ENCODE measurements around the gene CSAG1. TPM values are rescaled to one million over a fixed set of nuclear protein-coding genes. Genes with fewer than 3 reads are reported as not detected.
"Not testable (repeated sequence)": the region's sequence is repeated elsewhere in the genome, so short reads cannot be mapped to it uniquely, and the experiment has no call there.

The CSAG1 gene, protein sequence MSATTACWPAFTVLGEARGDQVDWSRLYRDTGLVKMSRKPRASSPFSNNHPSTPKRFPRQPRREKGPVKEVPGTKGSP
- not detected for total RNA-seq

GRCh38 chrX:152733261-152733975 lies at the start of gene CSAG1, which contains the start of gene MAGEA12:
TSS of gene CSAG1 (minus strand) at chrX:152733721. CDS start at chrX:152732460, 1,261 bp downstream.
TSS of gene MAGEA12 (plus strand) at chrX:152733757. CDS start at chrX:152736162, 2,405 bp downstream.
- H3K9me3 Mint-ChIP-seq = no peaks in the 10 kb centered on the region
- H3K4me1 Mint-ChIP-seq = no peaks in the 10 kb centered on the region
- no peak within 1 kb of the TSS for H3K4me3 Mint-ChIP-seq
- no peak for DNase-seq
- no peaks in the 10 kb centered on the region for H3K36me3 Mint-ChIP-seq
- H3K27me3 Mint-ChIP-seq = no peaks in the 10 kb centered on the region
- no peak within 1 kb of the TSS for H3K27ac Mint-ChIP-seq

DNA sequence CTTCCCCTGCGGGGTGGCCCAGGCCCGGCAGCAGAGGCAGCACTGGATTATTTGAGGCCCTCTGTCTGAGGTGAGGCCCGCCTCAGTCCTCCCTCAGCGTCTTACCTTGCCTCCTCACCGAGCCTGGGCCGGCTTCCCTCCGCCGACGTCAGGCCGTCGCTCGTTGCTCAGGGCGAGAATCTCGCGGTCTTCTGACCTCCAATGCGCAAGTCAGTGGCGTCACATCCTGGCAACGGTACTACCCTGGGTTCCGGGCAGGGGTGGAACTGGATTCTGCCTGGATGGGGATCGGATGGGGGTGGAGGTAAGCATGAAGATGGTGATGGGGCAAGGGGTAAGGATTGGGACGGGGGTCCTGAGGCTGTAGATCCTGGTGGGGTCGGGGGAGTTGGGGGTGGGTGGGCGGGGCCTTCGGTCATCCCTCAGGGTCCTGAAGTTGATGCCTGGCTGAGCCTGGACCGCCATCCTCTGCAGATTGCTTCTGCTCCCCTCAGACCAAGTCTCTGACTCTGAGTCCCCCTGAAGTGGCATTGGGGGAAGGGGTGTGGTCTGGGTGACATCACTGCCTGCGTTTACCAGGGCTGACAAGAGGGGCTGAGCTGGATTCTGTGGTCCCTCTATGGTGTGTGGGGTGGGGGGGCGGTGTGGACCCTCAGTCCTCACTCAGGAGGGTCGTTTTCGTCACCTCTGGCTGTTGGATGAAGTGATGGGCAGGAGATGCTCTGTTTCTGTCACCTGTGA lies 36.2 kb upstream of the CSAG1 start, which contains the start of gene MAGEA6:
MAGEA6 (minus strand) TSS at position 141 of the 741 bp plus-strand sequence. CDS start 2,039 bp downstream, outside the sequence.
- not testable (repeated sequence) for H3K4me1 Mint-ChIP-seq, H3K27me3 Mint-ChIP-seq, H3K4me3 Mint-ChIP-seq, H3K9me3 Mint-ChIP-seq, DNase-seq, H3K36me3 Mint-ChIP-seq, H3K27ac Mint-ChIP-seq

DNA sequence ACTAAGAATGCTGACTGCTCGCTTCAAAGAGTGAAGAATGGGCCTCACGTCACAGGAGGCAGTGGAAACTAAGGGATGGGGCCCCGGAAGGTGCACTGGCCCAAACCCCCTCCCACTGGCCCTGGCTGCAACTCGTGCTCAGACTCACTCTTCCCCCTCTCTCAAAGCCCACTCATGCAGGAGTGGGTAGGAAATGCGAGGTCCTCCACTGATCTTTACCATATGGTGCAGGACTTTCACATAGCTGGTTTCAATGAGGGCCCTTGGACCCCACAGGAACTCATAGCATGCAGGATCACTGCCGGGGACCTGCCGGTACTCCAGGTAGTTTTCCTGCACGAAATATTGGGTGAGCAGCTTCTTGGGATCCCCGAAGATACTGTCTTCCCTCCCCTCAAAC lies 33.0 kb upstream of the CSAG1 start:
- H3K4me3 Mint-ChIP-seq, H3K9me3 Mint-ChIP-seq, H3K36me3 Mint-ChIP-seq, H3K27ac Mint-ChIP-seq, DNase-seq, H3K4me1 Mint-ChIP-seq, H3K27me3 Mint-ChIP-seq: not testable (repeated sequence)

- not testable (repeated sequence) for H3K4me1 Mint-ChIP-seq, H3K27me3 Mint-ChIP-seq, H3K9me3 Mint-ChIP-seq, DNase-seq, H3K27ac Mint-ChIP-seq, H3K36me3 Mint-ChIP-seq, H3K4me3 Mint-ChIP-seq
Measured at GRCh38 chrX:152761582-152761981, 28.1 kb upstream of the CSAG1 start.

- DNase-seq, H3K27me3 Mint-ChIP-seq, H3K36me3 Mint-ChIP-seq, H3K9me3 Mint-ChIP-seq, H3K4me3 Mint-ChIP-seq, H3K4me1 Mint-ChIP-seq, H3K27ac Mint-ChIP-seq: not testable (repeated sequence)
Measured at GRCh38 chrX:152759544-152759943, 26.0 kb upstream of the CSAG1 start.

- not testable (repeated sequence) for DNase-seq, H3K4me1 Mint-ChIP-seq, H3K27me3 Mint-ChIP-seq
Measured at GRCh38 chrX:152758918-152759317, 25.4 kb upstream of the CSAG1 start, which contains the start of gene CSAG3. TSS of gene CSAG3 (plus strand) at chrX:152759218.

DNA sequence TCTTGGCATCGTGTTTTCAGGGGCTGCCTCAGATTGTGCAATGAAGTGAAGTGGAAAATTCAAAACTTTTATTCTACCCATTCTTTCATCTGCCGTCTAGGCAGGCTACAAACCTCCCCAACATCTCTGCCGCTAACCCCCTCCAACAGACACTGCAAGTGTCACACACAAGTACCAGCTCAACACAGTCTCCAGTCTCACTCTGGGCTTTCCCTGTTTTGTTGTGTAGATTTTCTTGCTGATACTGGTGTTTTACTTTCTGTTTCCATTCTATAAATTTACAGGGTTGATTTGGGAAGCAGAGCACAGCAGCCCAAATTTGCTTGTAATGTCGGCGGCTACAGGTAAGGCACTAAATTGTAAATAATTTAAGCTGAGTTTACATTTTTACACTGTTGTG lies 21.4 kb upstream of the CSAG1 start:
- not testable (repeated sequence) for H3K4me3 Mint-ChIP-seq, H3K36me3 Mint-ChIP-seq, H3K9me3 Mint-ChIP-seq, H3K27ac Mint-ChIP-seq, H3K4me1 Mint-ChIP-seq, H3K27me3 Mint-ChIP-seq, DNase-seq

More at GRCh38 chrX:152758918-152759317, 25.4 kb upstream of the CSAG1 start, which contains the start of gene CSAG3:
- H3K36me3 Mint-ChIP-seq, H3K9me3 Mint-ChIP-seq, H3K27ac Mint-ChIP-seq, H3K4me3 Mint-ChIP-seq: not testable (repeated sequence)

- not testable (repeated sequence) for H3K4me1 Mint-ChIP-seq
Measured at GRCh38 chrX:152753686-152754650, 20.4 kb upstream of the CSAG1 start, which contains the start of gene MAGEA2. TSS of gene MAGEA2 (minus strand) at chrX:152753842. CDS start at chrX:152751363, 2,479 bp downstream.

GRCh38 chrX:152738560-152738959 lies 5.0 kb upstream of the CSAG1 start:
- H3K27me3 Mint-ChIP-seq = no peaks in the 10 kb centered on the region
- no peaks in the 10 kb centered on the region for H3K4me1 Mint-ChIP-seq
- H3K27ac Mint-ChIP-seq = no peak overlapping the region
- no peak overlapping the region for H3K4me3 Mint-ChIP-seq
- H3K36me3 Mint-ChIP-seq = no peaks in the 10 kb centered on the region
- no peak for DNase-seq
- H3K9me3 Mint-ChIP-seq = no peaks in the 10 kb centered on the region

More at GRCh38 chrX:152753686-152754650, 20.4 kb upstream of the CSAG1 start, which contains the start of gene MAGEA2:
- DNase-seq, H3K9me3 Mint-ChIP-seq, H3K4me3 Mint-ChIP-seq, H3K27ac Mint-ChIP-seq, H3K36me3 Mint-ChIP-seq, H3K27me3 Mint-ChIP-seq: not testable (repeated sequence)

GRCh38 chrX:152736528-152736927 lies 3.0 kb upstream of the CSAG1 start:
- H3K27ac Mint-ChIP-seq, H3K4me1 Mint-ChIP-seq, H3K36me3 Mint-ChIP-seq, H3K9me3 Mint-ChIP-seq, DNase-seq, H3K4me3 Mint-ChIP-seq, H3K27me3 Mint-ChIP-seq: not testable (repeated sequence)

DNA sequence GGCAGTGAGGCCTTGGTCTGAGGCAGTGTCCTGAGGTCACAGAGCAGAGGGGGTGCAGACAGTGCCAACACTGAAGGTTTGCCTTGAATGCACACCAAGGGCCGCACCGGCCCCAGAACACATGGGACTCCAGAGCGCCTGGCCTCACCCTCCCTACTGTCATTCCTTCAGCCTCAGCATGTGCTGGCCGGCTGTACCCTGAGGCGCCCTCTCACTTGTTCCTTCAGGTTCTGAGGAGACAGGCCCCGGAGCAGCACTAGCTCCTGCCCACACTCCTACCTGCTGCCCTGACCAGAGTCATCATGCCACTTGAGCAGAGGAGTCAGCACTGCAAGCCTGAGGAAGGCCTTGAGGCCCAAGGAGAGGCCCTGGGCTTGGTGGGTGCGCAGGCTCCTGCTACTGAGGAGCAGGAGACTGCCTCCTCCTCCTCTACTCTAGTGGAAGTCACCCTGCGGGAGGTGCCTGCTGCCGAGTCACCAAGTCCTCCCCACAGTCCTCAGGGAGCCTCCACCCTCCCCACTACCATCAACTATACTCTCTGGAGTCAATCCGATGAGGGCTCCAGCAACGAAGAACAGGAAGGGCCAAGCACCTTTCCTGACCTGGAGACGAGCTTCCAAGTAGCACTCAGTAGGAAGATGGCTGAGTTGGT lies 2.5 kb upstream of the CSAG1 start:
- Mint-ChIP-seq H3K27ac (no peak overlapping the region), H3K4me1 (no peaks in the 10 kb centered on the region), H3K27me3 (no peaks in the 10 kb centered on the region), H3K36me3 (no peaks in the 10 kb centered on the region), H3K4me3 (no peak overlapping the region), H3K9me3 (no peaks in the 10 kb centered on the region)
- no peak for DNase-seq

DNA sequence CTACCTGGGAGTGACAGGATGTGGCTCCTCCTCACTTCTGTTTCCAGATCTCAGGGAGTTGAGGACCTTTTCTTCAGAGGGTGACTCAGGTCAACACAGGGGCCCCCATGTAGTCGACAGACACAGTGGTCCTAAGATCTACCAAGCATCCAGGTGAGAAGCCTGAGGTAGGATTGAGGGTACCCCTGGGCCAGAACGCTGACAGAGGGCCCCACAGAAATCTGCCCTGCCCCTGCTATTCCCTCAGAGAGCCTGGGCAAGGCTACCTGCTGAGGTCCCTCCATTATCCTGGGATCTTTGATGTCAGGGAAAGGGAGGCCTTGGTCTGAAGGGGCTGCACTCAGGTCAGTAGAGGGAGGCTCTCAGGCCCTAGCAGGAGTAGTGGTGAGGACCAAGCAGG lies 1.6 kb upstream of the CSAG1 start:
- Mint-ChIP-seq H3K27ac (no peak overlapping the region), H3K9me3 (no peaks in the 10 kb centered on the region), H3K4me1 (no peaks in the 10 kb centered on the region), H3K27me3 (no peaks in the 10 kb centered on the region), H3K4me3 (no peak overlapping the region), H3K36me3 (no peaks in the 10 kb centered on the region)
- no peak for DNase-seq

- H3K36me3 Mint-ChIP-seq, H3K27ac Mint-ChIP-seq, H3K27me3 Mint-ChIP-seq, H3K4me1 Mint-ChIP-seq, H3K9me3 Mint-ChIP-seq, H3K4me3 Mint-ChIP-seq, DNase-seq: not testable (repeated sequence)
Measured at GRCh38 chrX:152734143-152734858, 780 bp upstream of the CSAG1 start.

DNA sequence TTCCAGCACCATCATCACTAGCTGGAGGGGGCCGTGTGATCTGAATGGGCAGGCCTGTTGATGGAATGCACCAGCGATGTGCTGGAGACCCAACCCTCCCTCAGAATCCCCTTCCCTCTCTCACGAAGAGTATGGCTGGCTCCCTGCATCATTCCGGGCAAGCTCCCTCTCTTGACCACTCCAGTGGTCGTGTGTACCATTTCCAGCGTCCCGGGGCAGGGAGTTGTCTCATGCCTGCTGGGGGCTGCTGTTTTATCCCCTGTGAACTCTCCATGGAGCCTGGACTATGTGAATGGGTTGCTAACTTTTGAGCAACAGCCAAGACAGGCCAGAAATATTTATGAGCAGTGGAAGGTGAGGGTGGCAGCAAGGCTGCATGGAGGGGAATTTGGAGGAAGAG lies 8.1 kb downstream of the CSAG1 start:
- Mint-ChIP-seq H3K4me1 (no peaks in the 10 kb centered on the region), H3K36me3 (no peaks in the 10 kb centered on the region), H3K9me3 (no peaks in the 10 kb centered on the region), H3K27me3 (peaks cover 4% of the 10 kb centered on the region), H3K4me3 (no peak overlapping the region), H3K27ac (no peak overlapping the region)
- no peak for DNase-seq
